ENCODE data around the gene TMEM143.

Gene TMEM143

DNA sequence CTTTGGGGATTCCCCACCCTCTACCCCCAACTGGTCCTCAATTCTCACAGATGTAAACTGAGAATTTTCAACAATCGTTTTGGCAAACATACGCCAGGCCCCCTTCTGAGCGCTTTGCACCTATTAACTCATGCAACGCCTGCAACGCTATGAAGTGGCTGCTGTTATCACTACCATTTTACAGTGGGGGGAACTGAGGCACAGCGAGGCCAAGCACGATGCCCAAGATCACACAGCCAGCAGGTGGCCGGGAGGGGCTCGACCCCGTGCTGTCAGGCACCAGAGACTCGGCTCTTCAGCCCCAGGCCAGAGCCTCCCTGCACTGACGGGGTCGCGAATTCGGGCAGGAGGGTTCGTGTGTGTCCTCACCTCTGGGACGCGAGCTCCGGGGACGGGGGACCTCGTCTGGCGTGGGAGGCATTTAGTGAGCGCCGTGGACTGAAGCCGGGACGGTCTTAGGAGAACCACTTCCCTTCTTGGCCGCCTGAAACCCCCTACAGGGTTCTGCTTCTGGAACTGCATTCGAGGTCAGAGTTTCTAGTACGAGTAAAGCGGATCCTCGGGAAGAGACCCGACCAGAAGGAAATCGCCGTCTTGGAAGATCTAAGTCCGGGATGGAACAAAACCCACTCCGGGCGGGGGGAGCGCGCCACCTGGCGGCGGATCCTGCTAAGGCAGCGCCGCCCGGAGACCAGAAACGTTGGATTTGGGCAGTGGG is 72.8 kb downstream of the TMEM143 start:
- peak; percentile 83 for DNase-seq (ENCODE audit: low spot score)
- no peak overlapping the region for H3K27ac ChIP-seq
- TF ChIP-seq, protein P1, sequence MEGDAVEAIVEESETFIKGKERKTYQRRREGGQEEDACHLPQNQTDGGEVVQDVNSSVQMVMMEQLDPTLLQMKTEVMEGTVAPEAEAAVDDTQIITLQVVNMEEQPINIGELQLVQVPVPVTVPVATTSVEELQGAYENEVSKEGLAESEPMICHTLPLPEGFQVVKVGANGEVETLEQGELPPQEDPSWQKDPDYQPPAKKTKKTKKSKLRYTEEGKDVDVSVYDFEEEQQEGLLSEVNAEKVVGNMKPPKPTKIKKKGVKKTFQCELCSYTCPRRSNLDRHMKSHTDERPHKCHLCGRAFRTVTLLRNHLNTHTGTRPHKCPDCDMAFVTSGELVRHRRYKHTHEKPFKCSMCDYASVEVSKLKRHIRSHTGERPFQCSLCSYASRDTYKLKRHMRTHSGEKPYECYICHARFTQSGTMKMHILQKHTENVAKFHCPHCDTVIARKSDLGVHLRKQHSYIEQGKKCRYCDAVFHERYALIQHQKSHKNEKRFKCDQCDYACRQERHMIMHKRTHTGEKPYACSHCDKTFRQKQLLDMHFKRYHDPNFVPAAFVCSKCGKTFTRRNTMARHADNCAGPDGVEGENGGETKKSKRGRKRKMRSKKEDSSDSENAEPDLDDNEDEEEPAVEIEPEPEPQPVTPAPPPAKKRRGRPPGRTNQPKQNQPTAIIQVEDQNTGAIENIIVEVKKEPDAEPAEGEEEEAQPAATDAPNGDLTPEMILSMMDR (conservative IDR thresholded peaks at IDR 0.05; ENCODE audit: low read depth): peak; percentile 96
- ChIA-PET POLR2A (ENCODE audit: low non-redundant PET) (interaction anchor here (1.4 kb wide), 1 partner anchor 18 kb away, joined by 3 read pairs; no protein-coding TSS in a partner anchor), CTCF (interaction anchor here (0.5 to 2.0 kb wide), 7 partner anchors 14 to 170 kb away, joined by 3 to 11 read pairs (median 3); partner anchors contain the start of gene ZNF114)

DNA sequence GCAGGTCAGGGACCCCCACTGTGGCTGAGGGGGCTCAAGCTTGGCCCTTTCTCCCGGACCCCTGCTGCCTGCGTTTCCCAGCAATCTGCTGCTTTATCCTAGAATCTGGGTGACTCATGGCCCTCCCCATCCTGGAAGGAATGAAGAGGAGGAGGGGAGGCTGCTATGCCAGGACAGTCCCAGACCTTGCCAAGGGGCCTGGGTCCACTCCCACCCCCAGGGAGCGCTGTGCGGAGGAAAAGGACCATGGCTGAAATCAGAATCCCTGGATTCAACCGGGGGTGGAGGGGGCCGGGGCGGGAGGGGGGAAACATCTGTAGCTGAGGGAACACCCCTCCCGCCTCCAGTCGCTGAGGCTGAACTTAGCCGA is 73.4 kb downstream of the TMEM143 start:
- peak; percentile 55 for DNase-seq (ENCODE audit: low spot score)

DNA sequence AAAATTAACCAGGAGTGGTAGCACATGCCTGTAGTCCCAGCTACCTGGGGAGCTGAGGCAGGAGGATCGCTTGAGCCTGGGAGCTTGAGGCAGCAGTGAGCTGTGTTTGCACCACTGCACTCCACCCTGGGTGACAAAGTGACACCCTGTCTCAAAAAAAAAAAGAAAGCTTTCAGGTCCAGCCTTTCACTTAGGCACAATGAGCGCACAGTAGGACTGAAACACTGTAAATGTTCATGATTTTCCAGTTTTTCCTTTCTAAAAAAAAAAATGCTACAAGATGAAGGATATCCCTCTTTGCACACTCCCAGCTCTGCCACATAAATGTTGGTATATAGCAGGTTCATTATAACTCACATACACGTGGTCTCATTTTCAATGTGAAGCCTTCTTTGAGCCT is 76.0 kb downstream of the TMEM143 start:
- ChIA-PET POLR2A (ENCODE audit: low non-redundant PET) (interaction anchor here (0.6 kb wide), 1 partner anchor 114 kb away, joined by 7 read pairs; no protein-coding TSS in a partner anchor), CTCF (interaction anchor here (0.6 to 0.7 kb wide), 2 partner anchors 14 to 27 kb away, joined by 3 to 4 read pairs; no protein-coding TSS in a partner anchor)
- H3K27ac ChIP-seq: no peak overlapping the region
- TF ChIP-seq, protein P1 (conservative IDR thresholded peaks at IDR 0.05; ENCODE audit: low read depth): no peak
- DNase-seq (ENCODE audit: low spot score): no peak

More for the DNA sequence above, 73.4 kb downstream of the TMEM143 start:
- ChIA-PET CTCF (interaction anchor here (0.5 to 2.0 kb wide), 6 partner anchors 14 to 169 kb away, joined by 3 to 11 read pairs (median 4); partner anchors contain the start of gene ZNF114), POLR2A (ENCODE audit: low non-redundant PET) (interaction anchor here (1.4 kb wide), 1 partner anchor 17 kb away, joined by 3 read pairs; no protein-coding TSS in a partner anchor)
- no peak overlapping the region for H3K27ac ChIP-seq
- TF ChIP-seq, protein P1 (conservative IDR thresholded peaks at IDR 0.05; ENCODE audit: low read depth): no peak

DNA sequence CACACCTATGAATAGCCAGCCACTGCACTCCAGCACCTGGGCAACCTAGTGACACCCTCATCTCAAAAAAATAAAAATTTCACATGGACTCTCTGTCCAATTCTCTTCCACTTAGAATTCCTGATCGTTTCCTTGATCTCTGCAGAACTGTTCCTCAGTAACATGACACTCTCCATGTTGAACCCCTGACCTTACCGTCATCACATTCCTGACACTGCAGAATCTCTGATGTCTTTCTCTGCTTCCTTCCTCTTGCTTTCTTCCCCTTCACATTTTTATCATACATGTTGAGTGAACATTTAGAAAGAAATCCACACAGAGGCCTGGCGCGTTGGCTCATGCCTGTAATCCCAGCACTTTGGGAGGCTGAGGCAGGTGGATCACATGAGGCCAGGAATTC is 78.8 kb downstream of the TMEM143 start:
- ChIA-PET POLR2A (ENCODE audit: low non-redundant PET) (no interaction called here), CTCF (interaction anchor here (0.7 to 1.7 kb wide), 2 partner anchors 13 to 14 kb away, joined by 3 to 9 read pairs; no protein-coding TSS in a partner anchor)
- DNase-seq (ENCODE audit: low spot score): no peak
- no peak overlapping the region for H3K27ac ChIP-seq
- TF ChIP-seq, protein P1 (conservative IDR thresholded peaks at IDR 0.05; ENCODE audit: low read depth): no peak

DNA sequence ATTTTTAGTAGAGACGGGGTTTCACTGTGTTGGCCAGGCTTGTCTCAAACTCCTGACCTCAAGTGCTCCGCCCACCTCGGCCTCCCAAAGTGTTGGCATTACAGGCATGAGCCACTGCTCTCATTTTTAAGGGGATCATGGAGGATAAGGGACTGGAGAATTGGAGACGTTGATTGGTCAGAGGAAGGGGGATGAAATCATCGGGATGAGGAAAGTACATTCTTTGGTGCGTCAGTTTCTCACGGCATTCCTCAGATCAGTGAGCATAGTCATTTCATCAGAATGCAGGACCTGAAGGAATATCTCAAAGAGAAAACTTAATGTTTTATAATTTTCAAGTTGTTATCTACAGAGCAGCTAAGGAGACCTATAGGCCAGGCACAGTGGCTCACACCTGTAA is 79.8 kb downstream of the TMEM143 start:
- no peak overlapping the region for H3K27ac ChIP-seq
- TF ChIP-seq, protein P1 (conservative IDR thresholded peaks at IDR 0.05; ENCODE audit: low read depth): no peak
- CTCF ChIA-PET: interaction anchor here (0.6 kb wide), 2 partner anchors 159 to 222 kb away, joined by 4 read pairs; no protein-coding TSS in a partner anchor
- POLR2A ChIA-PET (ENCODE audit: low non-redundant PET): no interaction called here
- DNase-seq (ENCODE audit: low spot score): no peak

All from RWPE1 (cell line).